Stimulated activated CD4-positive, alpha-beta T cell treated with anti-CD3 and anti-CD28 coated beads, Interleukin-1b, Interleukin-23, amount 100 ng/mL, for 24 hours (primary cell): ENCODE results near the gene PDE5A.

ENCODE experiments used
- DNase-seq, 4 experiments: peaks; one replicate each; pipeline ENCODE4 v3.0.0-alpha.2; 2020; ENCODE audit warnings: low read depth in 4 of 4, low spot score in 1 of 4

The PDE5A gene

DNA sequence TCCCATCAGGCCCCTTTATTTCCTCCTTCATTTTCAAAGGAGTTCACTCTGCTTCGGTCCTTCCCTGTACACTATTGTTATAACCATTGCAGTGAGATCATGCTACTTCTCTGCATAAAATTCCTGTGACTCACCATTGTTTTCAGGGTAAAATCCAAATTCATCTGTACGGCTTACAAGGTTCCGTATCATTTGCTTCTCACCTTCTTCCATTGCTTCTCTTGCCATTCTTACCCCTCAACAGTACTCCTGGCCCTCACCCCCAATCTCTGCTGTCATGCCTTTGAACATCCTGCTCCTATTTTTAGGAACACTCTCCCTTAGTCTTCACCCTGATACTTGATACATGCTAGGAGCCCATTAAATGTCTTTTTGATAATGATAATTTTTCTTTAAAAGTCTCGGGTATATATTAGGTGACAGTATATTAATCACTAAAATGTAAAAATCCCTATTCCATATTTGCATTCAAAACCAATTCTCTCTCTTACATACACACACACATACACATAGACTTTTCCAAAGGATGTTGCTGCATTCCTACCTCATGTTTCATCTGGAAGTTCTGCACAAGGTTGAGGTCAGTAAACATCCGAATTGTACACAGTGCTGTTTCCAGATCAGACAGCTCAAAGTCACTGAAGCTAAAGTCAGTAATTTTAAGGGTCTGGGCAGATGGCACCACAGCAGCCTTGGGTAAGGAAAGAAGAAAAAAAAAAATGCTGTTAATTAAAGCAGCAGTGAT, 103.4 kb downstream of the PDE5A start:
- DNase-seq = no peak

- DNase-seq = no peak
Measured at GRCh38 chr4:119523399-119523798, 105.2 kb downstream of the PDE5A start.

GRCh38 chr4:119521268-119521667, 107.3 kb downstream of the PDE5A start:
- no peak for DNase-seq

DNA sequence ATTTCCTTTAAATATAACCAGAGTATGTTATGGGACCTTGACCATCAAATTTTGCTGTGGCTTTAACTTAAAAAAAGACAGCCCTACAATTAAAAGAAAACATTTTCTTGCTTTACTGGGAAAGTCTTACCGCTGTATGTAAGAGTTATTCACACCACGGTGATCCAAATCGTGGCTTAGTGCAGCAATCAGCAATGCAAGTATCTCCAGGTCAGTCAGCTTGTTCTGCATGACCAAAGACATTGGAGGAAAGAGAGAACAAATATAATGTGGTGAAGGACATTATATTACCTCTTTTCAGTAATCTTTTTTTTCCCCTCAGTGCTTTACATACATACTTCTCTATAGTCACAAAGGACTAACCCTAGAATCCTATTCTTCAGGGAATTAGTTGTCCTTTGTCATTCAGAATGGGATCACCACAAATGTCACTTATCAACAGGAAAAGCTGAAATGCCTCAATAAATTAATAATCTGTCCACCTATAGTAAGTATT, 109.6 kb downstream of the PDE5A start:
- no peak for DNase-seq

- DNase-seq = no peak
Measured at GRCh38 chr4:119518230-119518892, 110.2 kb downstream of the PDE5A start.

DNA sequence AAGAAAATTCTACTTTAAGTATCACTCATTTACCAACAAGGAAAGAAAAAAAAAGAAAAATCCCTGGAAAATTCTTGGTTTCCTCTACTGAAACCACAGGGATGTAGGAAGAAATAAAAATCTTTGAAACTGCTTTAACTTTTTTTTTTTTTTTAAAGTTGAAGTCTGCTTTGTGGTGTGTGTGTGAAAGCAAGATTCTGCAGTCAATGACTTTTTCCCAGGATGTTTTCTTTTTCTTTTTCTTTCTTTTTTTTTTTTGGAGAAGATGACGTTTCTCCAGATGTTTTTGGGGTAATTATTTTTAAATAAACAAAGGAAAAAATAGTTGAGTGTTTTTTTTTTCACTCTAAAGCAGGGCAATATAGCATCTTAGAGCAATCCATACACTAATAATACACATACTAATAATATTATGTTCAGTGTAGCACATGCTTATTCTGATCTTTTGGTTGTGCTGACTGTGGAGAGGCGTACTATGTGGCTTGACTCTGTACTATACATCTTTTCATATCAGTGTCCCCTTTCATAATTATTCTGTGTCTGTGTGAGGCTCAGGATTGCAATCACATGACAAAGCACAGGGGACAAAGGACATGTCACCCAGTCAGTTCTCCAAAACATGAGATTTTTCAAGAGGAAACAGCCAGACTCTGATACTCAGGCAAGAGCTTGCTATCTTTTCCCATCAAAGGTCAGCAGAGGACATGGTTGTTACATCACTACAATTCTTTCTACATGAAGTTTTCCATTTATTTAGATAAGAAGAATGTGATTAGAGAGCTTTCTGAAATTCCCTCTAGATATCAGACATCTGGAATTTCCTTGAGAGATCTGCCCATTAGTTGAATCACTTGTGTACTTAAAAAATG, 111.0 kb downstream of the PDE5A start:
- no peak for DNase-seq

DNA sequence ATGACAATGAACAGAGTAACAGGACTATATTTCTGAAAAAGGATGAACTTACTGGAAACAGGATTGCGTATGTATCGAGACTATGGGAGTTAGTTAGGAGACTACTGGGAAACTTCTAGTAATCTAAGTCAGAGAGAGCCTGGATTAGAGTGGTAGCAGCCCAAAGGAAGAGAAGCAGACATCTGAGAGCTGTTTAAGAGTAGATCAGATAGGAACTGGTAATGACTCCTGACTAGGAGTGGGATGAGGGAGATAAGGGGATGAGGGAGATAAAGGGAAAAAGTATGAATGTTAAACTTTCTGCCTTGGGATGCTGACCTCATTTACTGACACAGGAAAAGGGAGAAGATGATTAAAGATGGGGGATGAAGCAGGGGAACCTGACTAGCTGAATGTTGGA, 116.2 kb downstream of the PDE5A start:
- DNase-seq = no peak

- DNase-seq = no peak
Measured at GRCh38 chr4:119510395-119511149, 118.0 kb downstream of the PDE5A start.

DNA sequence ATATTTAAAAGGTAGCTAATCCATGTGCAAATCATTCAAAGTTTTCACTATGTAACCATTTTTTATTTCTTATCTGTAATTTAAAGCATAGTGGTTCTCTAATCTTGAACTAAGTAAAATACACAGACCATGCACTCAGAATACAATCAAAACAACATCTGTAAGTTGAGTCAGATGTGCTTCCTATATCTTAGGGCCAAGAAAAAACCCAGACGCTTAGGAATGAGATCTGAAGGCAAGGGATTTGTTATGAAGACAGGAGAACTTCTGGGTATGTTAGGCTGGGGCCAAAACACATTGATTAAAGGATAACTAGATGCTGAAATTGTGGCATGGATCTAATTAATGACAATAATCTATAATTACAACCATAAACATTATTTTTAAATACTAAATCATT, 120.3 kb downstream of the PDE5A start:
- DNase-seq = no peak

DNA sequence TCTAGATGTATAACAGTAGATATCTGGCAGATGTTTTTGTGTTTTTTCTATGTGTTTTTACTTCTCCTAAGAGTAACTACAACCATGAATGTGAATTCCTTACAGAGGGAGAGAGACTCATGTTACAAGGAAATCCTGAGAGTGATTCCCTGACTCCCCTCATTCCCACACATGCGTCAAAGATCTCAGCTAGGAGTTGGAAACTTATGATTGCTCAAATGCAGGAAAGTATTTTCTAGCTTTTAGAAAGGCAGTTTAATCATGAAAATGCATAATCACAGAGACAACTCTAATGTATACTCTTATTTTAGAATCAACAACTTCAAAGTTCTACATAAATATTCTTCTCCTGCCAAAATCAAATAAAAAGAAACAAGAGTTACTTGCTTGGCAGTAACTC, 121.8 kb downstream of the PDE5A start:
- no peak for DNase-seq

DNA sequence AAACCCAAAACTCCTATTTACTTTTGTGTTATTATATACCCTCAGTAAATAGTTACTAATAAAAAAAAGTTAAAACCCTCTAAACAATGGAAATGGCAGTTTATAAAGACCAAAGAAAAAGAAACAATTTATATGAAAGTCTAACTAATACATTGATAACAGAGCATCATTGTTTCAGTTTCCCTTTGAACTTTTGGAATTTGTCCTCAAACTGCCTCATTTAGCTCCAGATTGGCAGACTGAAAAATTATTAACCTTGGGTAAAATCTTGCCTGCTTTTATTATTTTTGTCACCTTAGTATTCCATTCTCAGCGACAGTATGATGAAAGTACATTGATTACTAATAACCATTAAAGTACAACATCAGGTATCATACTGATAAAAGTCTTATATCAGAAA, 124.0 kb downstream of the PDE5A start:
- no peak for DNase-seq

DNA sequence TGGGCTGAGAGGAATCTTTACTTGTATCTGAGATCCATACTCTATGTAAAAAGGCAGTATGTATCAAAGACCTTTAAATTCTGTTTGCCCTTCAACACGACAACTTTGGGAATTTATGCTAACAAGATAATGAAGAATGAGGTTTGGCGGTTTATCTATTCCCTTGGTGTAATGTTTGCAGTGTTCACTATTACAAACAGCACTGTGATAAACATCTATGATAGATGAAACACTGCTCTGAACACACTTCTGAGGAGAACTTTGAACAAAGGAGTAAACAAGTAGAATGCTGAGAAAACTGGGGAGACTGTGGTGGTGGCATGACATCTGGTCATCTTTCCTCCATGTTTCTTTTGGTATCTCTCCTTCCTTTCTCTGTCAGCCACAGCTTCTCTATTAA, 126.9 kb downstream of the PDE5A start:
- no peak for DNase-seq

DNA sequence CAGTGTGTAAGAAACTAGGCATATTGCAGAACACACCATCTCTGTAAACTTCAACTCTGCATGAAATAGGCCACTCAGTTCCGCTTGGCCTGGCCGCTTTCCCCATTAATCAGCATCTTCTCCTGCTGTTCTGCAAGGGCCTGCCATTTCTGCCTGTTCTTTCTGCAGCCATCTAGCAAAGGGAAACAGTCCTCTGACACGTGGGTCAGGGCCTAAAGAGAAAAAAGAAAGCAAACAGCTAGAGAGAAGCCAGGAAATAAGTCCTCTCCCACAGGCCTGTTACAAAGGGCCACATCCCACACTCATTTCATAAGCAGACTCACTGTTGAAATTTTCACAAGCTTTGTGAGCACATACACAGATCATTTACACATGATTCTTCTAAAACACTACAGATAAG, 130.1 kb downstream of the PDE5A start:
- no peak for DNase-seq

GRCh38 chr4:119493886-119494285, 134.7 kb downstream of the PDE5A start:
- DNase-seq = no peak

GRCh38 chr4:119493419-119493818, 135.2 kb downstream of the PDE5A start:
- no peak for DNase-seq

DNA sequence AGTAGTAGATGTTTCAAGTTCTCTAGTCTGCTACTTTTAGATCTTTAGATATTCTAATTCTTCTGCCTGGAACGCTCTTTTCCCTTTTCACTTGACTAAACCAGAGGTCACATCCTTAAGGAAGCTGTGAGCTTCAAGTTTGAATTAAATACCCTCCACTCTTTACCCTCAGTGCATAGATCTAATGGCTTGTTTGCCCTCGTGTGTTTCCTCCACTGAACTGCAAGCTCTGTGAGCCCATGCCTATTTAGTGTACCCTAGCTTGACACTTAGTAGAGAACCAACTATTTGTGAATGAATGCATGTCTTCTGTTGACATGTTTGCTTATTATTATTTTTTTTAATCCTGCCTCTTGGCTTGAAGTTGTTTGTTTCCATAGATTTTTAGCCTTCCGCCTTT, 138.3 kb downstream of the PDE5A start:
- no peak for DNase-seq

DNA sequence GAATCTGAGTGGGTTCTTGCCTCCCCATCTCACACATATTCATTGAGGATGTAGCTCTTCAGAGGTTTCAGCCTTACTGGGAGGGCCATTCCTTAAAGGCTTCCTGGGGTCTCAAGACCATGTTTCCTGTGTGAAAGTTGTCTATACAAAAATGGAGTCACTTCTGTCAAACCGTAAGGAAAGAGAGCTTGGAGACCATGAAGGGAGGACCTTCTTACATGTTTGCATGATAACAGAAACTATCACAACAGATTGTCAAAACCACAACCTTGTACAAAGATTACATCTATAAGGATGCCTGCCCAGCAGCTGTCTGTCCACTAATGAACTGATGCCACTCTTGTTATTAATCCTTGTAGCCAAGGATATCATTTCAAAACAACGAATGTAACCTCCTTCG, 139.3 kb downstream of the PDE5A start:
- DNase-seq = no peak

GRCh38 chr4:119480331-119480730, 148.3 kb downstream of the PDE5A start:
- DNase-seq = no peak

DNA sequence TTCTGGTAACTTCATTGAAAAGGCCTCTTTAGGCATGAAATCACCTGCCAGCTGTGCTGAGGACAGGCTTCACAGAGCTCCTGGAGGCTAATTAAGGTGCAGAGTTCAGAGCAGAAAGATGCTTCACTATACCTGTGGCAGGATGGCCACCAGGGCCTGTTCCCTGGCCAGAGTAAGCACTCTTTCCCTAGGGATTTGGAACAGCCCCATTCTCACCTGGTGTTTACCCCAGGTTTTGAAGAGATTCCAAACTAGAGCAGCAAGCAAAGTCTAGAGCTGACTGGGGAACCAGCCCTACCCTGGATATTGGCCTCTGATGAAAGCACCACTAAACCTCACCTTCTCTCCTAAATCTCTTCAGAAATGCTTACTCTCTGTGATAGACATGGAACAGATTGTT, 148.8 kb downstream of the PDE5A start:
- no peak for DNase-seq

DNA sequence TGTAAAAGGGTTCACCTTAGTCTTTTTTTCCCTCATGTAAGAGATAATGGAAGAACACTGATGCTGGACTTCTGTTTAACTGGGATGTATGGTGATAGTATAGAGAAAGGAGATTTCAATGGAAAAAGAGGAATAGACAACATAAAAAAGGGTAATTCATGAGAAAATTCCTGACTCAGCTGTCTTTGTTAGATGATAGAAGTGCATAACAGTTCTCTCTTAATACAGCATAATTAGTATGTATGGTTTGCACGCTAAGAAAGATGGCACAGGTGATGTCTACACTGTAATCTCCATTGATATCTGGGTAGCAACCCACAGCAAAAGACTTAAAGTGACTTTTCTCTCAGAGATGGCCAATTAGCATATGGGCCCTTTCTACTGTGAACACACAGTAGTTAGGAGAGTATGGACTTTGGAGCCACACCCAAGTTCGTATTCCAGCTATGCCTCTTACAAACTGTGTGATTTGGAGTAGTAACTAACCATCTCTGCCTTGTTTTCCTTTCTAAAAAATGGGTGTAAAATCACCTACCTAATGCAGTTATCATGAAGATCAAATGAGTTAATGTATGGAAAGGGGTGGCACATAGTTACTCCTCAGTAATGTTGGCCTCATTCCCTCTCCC, 149.3 kb downstream of the PDE5A start:
- no peak for DNase-seq
